HFFc6 (cell line): ENCODE results near the gene IFNA13. TPM values are rescaled to one million over a fixed set of nuclear protein-coding genes. Genes with fewer than 3 reads are reported as not detected.

Experiments
- DNase-seq: peaks from one replicate; pipeline ENCODE4 v3.0.0-alpha.2; 2018
- H3K27ac Mint-ChIP-seq: 2 replicates; pipeline ENCODE4 v1.8.0; 2020; ENCODE audit warnings: mild to moderate bottlenecking, mixed read lengths
- H3K27me3 Mint-ChIP-seq: 2 replicates; pipeline ENCODE4 v1.8.0; 2021; ENCODE audit warnings: mild to moderate bottlenecking, moderate library complexity, mixed read lengths; ENCODE audit not compliant: insufficient read depth
- H3K36me3 Mint-ChIP-seq: 2 replicates; pipeline ENCODE4 v1.8.0; 2021; ENCODE audit warnings: low read depth, mixed read lengths
- H3K4me1 Mint-ChIP-seq: 2 replicates; pipeline ENCODE4 v1.8.0; 2020; ENCODE audit warnings: low read depth, mixed read lengths
- H3K4me3 Mint-ChIP-seq: 2 replicates; pipeline ENCODE4 v1.8.0; 2020; ENCODE audit warnings: mild to moderate bottlenecking, moderate library complexity, mixed read lengths
- H3K9me3 Mint-ChIP-seq: 2 replicates; pipeline ENCODE4 v1.8.0; 2020; ENCODE audit warnings: mild to moderate bottlenecking, mixed read lengths
- total RNA-seq, 6 experiments: library from RNA; stranded (reverse); fragmentation: NEBNext Ultra II Directional; extraction: Animal tissue kit (Norgen Biotek cat#: 25700); gene quantifications; 2 replicates in 1 of 6; 3 replicates in 5 of 6; pipeline ENCODE4 v1.2.3, GENCODE V29; 2021
- TF ChIP-seq, protein P1 (sequence below): fragments of 200-600 bp; sonication (generic); IDR thresholded peaks from 2 replicates; pipeline ENCODE4 v1.5.0; 2021; ENCODE audit warnings: antibody characterized with exemption, mild to moderate bottlenecking

IFNA13 gene
- total RNA-seq, 6 experiments from 2014 or later, result not detected

DNA sequence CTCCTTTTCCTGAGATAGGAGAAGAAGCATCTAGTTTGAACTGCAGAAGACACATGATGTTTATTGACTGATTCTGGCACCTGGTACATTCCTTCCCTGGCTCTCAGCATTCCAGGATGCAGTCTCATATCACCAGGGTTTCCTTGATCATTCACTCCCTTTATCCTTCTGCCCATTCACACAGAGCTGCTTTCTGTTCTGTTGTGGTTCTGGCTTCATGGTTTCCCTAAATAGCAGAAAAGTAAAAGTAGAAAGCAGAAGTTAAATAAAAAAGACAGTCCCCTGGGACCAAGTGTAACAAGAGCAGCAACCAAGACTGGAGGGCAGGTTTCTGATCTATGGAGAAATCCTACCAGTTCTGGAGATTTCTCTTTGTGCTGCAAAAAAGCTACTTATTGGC lies 44.2 kb upstream of the IFNA13 start:
- no peak for DNase-seq
- no peak overlapping the region for H3K4me3 Mint-ChIP-seq
- no peaks in the 10 kb centered on the region for H3K36me3 Mint-ChIP-seq
- peaks cover 31% of the 10 kb centered on the region for H3K27me3 Mint-ChIP-seq
- TF ChIP-seq, protein P1, sequence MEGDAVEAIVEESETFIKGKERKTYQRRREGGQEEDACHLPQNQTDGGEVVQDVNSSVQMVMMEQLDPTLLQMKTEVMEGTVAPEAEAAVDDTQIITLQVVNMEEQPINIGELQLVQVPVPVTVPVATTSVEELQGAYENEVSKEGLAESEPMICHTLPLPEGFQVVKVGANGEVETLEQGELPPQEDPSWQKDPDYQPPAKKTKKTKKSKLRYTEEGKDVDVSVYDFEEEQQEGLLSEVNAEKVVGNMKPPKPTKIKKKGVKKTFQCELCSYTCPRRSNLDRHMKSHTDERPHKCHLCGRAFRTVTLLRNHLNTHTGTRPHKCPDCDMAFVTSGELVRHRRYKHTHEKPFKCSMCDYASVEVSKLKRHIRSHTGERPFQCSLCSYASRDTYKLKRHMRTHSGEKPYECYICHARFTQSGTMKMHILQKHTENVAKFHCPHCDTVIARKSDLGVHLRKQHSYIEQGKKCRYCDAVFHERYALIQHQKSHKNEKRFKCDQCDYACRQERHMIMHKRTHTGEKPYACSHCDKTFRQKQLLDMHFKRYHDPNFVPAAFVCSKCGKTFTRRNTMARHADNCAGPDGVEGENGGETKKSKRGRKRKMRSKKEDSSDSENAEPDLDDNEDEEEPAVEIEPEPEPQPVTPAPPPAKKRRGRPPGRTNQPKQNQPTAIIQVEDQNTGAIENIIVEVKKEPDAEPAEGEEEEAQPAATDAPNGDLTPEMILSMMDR, result no peak
- H3K27ac Mint-ChIP-seq, result no peak overlapping the region
- H3K9me3 Mint-ChIP-seq, result no peaks in the 10 kb centered on the region
- peaks cover 11% of the 10 kb centered on the region for H3K4me1 Mint-ChIP-seq

DNA sequence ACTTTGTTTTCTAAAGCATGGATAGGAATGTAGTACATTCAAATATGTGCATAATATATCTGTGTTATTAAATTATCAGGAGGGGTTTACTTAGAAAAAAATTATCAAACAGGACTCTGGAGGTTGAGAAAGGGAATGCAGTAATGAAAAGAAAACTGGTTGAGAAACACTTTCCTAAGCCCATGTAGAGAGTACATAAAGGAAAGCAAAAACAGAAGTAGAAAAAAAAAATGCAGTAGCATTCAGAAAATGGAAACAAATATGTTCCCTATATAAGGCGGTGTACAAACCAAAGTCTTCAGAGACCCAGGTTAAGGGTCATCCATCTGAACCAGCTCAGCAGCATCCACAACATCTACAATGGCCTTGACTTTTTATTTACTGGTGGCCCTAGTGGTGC lies 41.0 kb upstream of the IFNA13 start, which contains the start of gene IFNA8:
Gene IFNA8, plus strand, starts transcription at position 301 of the 400 bp plus-strand sequence. Its CDS starts 60 bp downstream, at position 361.
- Mint-ChIP-seq H3K27ac (no peak within 1 kb of the TSS), H3K27me3 (peaks cover 31% of the 10 kb centered on the region)
- TF ChIP-seq, protein P1, result no peak

DNA sequence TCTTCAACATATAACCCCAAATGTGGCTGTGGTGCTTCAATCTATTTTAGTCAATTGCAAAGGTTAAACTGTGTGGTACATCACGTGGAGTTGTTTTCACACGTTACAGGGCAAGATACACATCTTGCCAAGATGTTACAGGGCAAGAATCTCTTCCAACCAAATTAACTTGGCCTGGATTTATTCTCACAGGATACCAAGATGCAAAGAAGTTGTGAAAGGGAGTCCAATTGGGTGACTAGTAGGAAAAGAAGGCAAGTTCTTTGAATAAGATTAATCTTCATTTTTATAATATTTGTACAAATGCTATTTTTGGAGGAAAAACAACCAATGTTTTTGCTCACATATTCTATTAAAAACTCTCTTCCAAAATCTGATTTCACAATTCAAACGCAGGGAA lies 36.3 kb upstream of the IFNA13 start:
- TF ChIP-seq, protein P1, result no peak
- DNase-seq, result no peak
- no peak overlapping the region for H3K27ac Mint-ChIP-seq
- H3K27me3 Mint-ChIP-seq, result peaks cover 34% of the 10 kb centered on the region
- peaks cover 10% of the 10 kb centered on the region for H3K4me1 Mint-ChIP-seq
- no peaks in the 10 kb centered on the region for H3K9me3 Mint-ChIP-seq
- H3K36me3 Mint-ChIP-seq, result no peaks in the 10 kb centered on the region
- no peak overlapping the region for H3K4me3 Mint-ChIP-seq

More for the DNA sequence above, 41.0 kb upstream of the IFNA13 start, which contains the start of gene IFNA8:
- no peak within 1 kb of the TSS for H3K4me3 Mint-ChIP-seq
- no peaks in the 10 kb centered on the region for H3K9me3 Mint-ChIP-seq
- H3K4me1 Mint-ChIP-seq, result no peaks in the 10 kb centered on the region
- no peak for DNase-seq
- H3K36me3 Mint-ChIP-seq, result no peaks in the 10 kb centered on the region

DNA sequence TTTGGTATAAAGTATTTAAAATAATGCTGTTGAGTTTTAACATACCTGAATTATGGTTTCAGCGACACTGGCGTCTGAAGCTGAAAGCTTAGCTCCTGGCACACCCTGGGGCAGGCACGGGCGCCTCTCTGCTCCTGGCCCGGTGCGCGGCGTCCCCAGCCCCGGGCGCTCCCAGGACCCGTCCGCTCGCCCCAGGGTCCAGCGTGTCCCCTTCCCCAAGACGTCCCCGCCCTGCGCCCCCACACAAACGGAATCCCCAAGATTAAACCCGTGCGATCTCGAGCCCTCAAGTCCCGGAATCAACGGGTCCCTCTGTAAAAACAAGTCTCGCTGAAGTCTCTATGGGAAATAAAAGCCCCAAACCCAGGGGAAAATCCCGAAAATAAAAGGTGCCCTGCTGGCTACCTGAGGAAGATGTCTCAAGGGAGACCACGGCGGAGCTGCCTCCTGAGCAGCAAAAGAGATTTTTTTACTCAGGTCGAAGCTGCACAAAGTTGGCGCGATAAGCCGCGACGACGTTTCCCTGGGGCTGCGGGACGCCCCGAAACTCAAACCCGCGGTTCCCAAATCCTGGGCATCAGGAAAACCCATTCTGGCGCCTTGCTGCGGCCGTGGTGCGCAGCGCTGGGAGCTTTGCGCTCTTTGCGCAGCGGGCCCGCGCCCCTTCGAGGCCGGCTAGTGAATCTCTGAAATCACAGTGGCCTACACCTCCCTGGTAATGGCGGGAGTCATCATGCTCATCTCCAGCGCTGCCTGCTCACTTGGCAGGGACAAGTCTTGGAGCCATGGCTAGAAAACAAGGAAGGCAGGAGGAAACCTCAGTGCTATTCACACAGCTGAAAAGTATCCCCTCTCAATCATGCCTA lies 34.8 kb upstream of the IFNA13 start:
- Mint-ChIP-seq H3K9me3 (no peaks in the 10 kb centered on the region), H3K27ac (no peak overlapping the region)

DNA sequence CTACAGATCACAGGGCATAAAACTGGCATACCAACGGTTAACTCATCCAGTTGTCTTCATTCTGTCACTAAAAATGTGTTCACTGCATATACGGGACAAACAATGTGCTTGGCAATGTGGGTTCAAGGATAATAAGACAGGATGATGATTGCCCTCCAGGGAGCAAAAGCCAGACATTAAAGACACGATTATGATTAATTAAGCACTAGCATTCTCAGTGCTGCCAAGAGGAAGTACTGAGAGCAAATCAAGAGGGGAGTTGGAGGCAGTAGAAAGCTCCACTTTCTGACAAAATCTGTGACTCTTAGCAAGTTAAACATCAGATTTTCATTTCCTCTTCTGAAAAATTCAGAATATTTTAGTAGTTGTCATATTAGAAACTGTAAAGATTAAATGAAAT lies 32.1 kb upstream of the IFNA13 start:
- no peak overlapping the region for H3K4me3 Mint-ChIP-seq
- H3K4me1 Mint-ChIP-seq, result peaks cover 21% of the 10 kb centered on the region
- TF ChIP-seq, protein P1, result no peak
- no peak for DNase-seq
- H3K9me3 Mint-ChIP-seq, result no peaks in the 10 kb centered on the region
- H3K36me3 Mint-ChIP-seq, result no peaks in the 10 kb centered on the region
- H3K27me3 Mint-ChIP-seq, result peaks cover 41% of the 10 kb centered on the region
- H3K27ac Mint-ChIP-seq, result no peak overlapping the region

More for the DNA sequence above, 34.8 kb upstream of the IFNA13 start:
- H3K4me1 Mint-ChIP-seq, result peaks cover 10% of the 10 kb centered on the region
- no peak for DNase-seq
- TF ChIP-seq, protein P1, result 0 out of 2 replicates have a peak, but pooled peaks have one; percentile 23
- H3K4me3 Mint-ChIP-seq, result peak overlapping the region; percentile 70
- no peaks in the 10 kb centered on the region for H3K36me3 Mint-ChIP-seq
- peaks cover 38% of the 10 kb centered on the region for H3K27me3 Mint-ChIP-seq
